H1 (cell line): ENCODE results near the gene SLC34A1. TPM values are rescaled to one million over a fixed set of nuclear protein-coding genes. Genes with fewer than 3 reads are reported as not detected.

Experiments
- CTBP2 ChIP-seq: IDR thresholded peaks from 2 replicates; pipeline ENCODE4 v1.7.0; 2011; ENCODE audit warnings: borderline replicate concordance, mild to moderate bottlenecking, moderate library complexity, mixed read lengths, low read length; ENCODE audit not compliant: insufficient read depth, insufficient read length
- EGR1 ChIP-seq: IDR thresholded peaks from 2 replicates; pipeline ENCODE4 v1.6.1; 2011; ENCODE audit warnings: low read depth, low read length, borderline replicate concordance
- JUN ChIP-seq: IDR thresholded peaks from 2 replicates; pipeline ENCODE4 v1.6.1; 2011; ENCODE audit warnings: low read depth, mild to moderate bottlenecking, improper control_type of control experiment, low read length
- POLR2AphosphoS5 ChIP-seq: IDR thresholded peaks from 2 replicates; pipeline ENCODE4 v1.6.1; 2011; ENCODE audit warnings: low read depth, low read length
- POU5F1 ChIP-seq: IDR thresholded peaks from 2 replicates; pipeline ENCODE4 v1.6.1; 2011; ENCODE audit warnings: low read depth, mild to moderate bottlenecking, low read length, moderate library complexity
- RNF2 ChIP-seq: fragments of 200-900, 300-1000 bp; sonication (generic); IDR thresholded peaks from 2 replicates; pipeline ENCODE4 v1.7.1; 2016; ENCODE audit warnings: borderline replicate concordance, low read depth, mild to moderate bottlenecking, antibody characterized with exemption, low read length; ENCODE audit not compliant: poor library complexity, severe bottlenecking; ENCODE audit errors: missing control alignments
- TAF1 ChIP-seq: IDR thresholded peaks from 2 replicates; pipeline ENCODE4 v1.6.1; 2011; ENCODE audit warnings: mild to moderate bottlenecking, low read depth, low read length
- polyA plus RNA-seq, 7 experiments: library from polyadenylated mRNA; depleted of rRNA in 3 of 7; stranded (reverse) in 5 of 7; unstranded in 2 of 7; fragments of >200 nt in 5 of 7; fragments of 200-250 nt in 2 of 7; gene quantifications; 1 replicate in 5 of 7; 2 replicates in 1 of 7; 4 replicates in 1 of 7; pipeline versions ENCODE4 v1.2.1 to v1.2.3, GENCODE V29; 2011 to 2013; ENCODE audit warnings: missing spikeins in 2 of 7, mixed read lengths in 2 of 7
- total RNA-seq: library from RNA; stranded (reverse); fragmentation: NEBNext Ultra II Directional; extraction: Animal tissue kit (Norgen Biotek cat#: 25700); gene quantifications from 2 replicates; pipeline ENCODE4 v1.2.1, GENCODE V29; 2021

SLC34A1 gene
- total and polyA plus RNA-seq, 2 of the 8 experiments (the other 6 are each of a cell fraction or from before 2014, with no cell fraction given), result not detected

DNA sequence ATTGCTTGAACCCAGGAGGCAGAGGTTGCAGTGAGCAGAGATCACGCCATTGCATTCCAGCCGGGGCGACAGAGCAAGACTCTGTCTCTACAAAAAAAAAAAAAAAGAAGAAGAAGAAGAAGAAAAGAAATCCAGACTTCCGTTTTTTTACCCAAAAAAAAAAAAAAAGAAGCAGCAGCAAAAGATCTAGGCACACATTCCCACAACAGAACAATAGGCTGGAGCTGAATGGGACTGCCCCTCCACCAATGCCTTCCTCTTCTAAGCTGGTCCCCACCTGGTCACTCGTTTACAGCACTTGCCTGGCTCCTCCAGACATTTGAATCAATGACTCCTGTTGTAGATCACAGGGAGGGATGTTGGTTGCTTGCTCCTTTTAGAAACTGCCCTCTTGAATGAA, 31.1 kb upstream of the SLC34A1 start (continued):
- TF ChIP-seq EGR1 (no peak), RNF2 (no peak), TAF1 (no peak), JUN (no peak), POU5F1 (no peak), CTBP2 (no peak), POLR2AphosphoS5 (no peak)
